ENCODE data around the gene OTUD3. TPM values are rescaled to one million over a fixed set of nuclear protein-coding genes. Genes with fewer than 3 reads are reported as not detected.
"Not testable (repeated sequence)": the region's sequence is repeated elsewhere in the genome, so short reads cannot be mapped to it uniquely, and the experiment has no call there.

Gene OTUD3
- total and polyA plus RNA-seq, 9 of the 15 experiments (the other 6 are each of a cell fraction or from before 2014, with no cell fraction given) = 2.0 to 16.6 (median 11.0) TPM

DNA sequence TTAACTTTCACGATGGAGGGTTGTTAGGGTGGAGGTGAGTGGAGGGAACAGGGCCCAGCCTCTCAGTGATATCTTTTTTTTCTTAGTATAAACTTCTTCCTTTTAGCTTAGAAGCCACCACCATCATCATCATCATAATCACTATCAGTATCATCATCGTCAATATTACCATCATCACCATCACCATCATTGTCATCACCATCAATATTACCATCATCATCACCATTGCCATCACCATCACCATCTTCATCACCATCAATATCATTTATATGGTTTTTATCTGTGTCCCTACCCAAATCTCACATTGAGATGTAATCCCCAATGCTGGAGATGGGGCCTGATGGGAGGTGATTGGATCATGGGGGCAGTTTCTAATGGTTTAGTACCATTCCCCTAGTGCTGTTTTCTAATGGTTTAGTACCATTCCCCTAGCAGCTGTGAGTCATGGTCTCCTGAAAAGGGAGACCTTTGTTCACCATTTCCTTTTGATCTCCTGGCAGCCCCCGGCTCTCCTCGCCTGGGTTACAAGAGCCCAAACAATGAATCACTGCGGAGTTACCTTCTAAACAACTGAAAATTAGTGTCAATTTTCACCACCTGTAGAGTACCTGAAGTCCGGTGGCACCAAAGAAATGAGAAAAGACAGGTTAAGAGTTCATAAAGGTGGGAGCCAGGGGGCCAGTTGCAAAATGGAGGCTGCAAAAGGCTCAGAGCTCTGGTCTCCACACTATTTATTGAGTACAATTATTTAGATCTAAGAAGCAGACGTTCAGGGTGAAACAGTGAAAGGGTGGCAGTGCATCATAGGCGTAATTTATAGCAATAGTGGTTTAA, 44.3 kb downstream of the OTUD3 start:
- TF ChIP-seq GATAD2B (IDR thresholded peaks at IDR 0.05; ENCODE audit: borderline replicate concordance) = no peak
- intact Hi-C loops (cut with micrococcal nuclease) (no loop called here), in situ Hi-C loops (cut with MboI) (loop anchor here (5.0 kb wide), 1 partner anchor 571 kb away; no protein-coding TSS in a partner anchor)
- H3K27me3 ChIP-seq (ENCODE audit: control insufficient read depth in 2 of 2, insufficient read depth in 2 of 2, low read length in 2 of 2) = peaks cover 36 to 51% of the 10 kb centered on the region in 2 experiments
- no peak overlapping the region for H3K4me2 ChIP-seq (ENCODE audit: insufficient read depth, low read length)
- no peak for FAIRE-seq
- ChIA-PET CTCF (ENCODE audit: low intra/inter-chr PET ratio) (no interaction called here), POLR2A (interaction anchor here (1.0 kb wide), 1 partner anchor 80 kb away, joined by 3 read pairs; no protein-coding TSS in a partner anchor)
- H3K36me3 ChIP-seq (ENCODE audit: control insufficient read depth, insufficient read depth, low read length) = no peaks in the 10 kb centered on the region
- no peaks in the 10 kb centered on the region for H3K9me3 ChIP-seq (replicated peaks; ENCODE audit: control insufficient read depth, insufficient read depth, low read depth, low read length)
- H3K79me2 ChIP-seq (ENCODE audit: control insufficient read depth, insufficient read depth, low read length) = no peaks in the 10 kb centered on the region
- H3K9ac ChIP-seq (ENCODE audit: insufficient read depth in 1 of 2, low read depth in 2 of 2, low read length in 2 of 2) = no peak overlapping the region
- no peak overlapping the region for H2AFZ ChIP-seq (ENCODE audit: low read depth, low read length)
- H3K27ac ChIP-seq (ENCODE audit: extremely low read depth, low read depth, low read length) = no peak overlapping the region
- H3K9me1 ChIP-seq (ENCODE audit: control insufficient read depth, insufficient read depth, low read length) = no peaks in the 10 kb centered on the region
- WGBS (ENCODE audit: insufficient coverage, low coverage, missing lambda C conversion rate) = under 1% methylated on average over 8 of the region's 8 CpGs
- no peaks in the 10 kb centered on the region for H4K20me1 ChIP-seq (replicated peaks; ENCODE audit: control insufficient read depth, insufficient read depth, low read length)
- no peak for ATAC-seq
- DNase-seq (ENCODE audit: extremely low read depth in 1 of 4, low spot score in 3 of 4) = no peak
- H3K4me1 ChIP-seq (replicated peaks in 1 of 2; ENCODE audit: control insufficient read depth in 2 of 2, insufficient read depth in 2 of 2, low read length in 2 of 2) = peaks cover 0 to 8% of the 10 kb centered on the region in 2 experiments; a peak in 2 of 5 replicates
- no TSS peak for BruUV-seq (replicated peaks)
- H3K4me3 ChIP-seq = no peak overlapping the region

DNA sequence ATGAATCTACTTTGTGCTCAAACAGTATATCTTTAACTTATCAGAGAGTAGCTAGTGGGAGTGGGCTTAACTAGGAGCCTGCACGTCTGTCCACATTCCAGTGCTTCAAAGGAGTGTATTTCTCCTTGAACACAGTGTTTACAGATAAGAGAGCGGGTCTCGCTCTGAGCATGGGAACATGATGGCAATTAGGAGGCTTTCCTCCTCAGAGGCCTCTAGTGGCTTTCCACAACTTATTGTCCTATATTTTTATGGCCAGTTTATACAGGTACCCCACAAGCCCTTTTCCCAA, 44.9 kb downstream of the OTUD3 start:
- H3K4me2 ChIP-seq (ENCODE audit: insufficient read depth, low read length); H3K9me1 ChIP-seq (ENCODE audit: control insufficient read depth, insufficient read depth, low read length); H3K36me3 ChIP-seq (ENCODE audit: control insufficient read depth, insufficient read depth, low read length); ATAC-seq; H3K9ac ChIP-seq (ENCODE audit: insufficient read depth in 1 of 2, low read depth in 2 of 2, low read length in 2 of 2); intact Hi-C loops (cut with micrococcal nuclease); DNase-seq (ENCODE audit: extremely low read depth in 1 of 4, low spot score in 3 of 4); H3K27ac ChIP-seq (ENCODE audit: extremely low read depth, low read depth, low read length); CTCF ChIA-PET (ENCODE audit: low intra/inter-chr PET ratio); H2AFZ ChIP-seq (ENCODE audit: low read depth, low read length); H3K4me1 ChIP-seq (replicated peaks in 1 of 2; ENCODE audit: control insufficient read depth in 2 of 2, insufficient read depth in 2 of 2, low read length in 2 of 2); H3K79me2 ChIP-seq (ENCODE audit: control insufficient read depth, insufficient read depth, low read length); BruUV-seq (replicated peaks); H4K20me1 ChIP-seq (replicated peaks; ENCODE audit: control insufficient read depth, insufficient read depth, low read length); FAIRE-seq; H3K4me3 ChIP-seq; H3K9me3 ChIP-seq (replicated peaks; ENCODE audit: control insufficient read depth, insufficient read depth, low read depth, low read length): not testable (repeated sequence)
- POLR2A ChIA-PET = interaction anchor here (1.0 kb wide), 1 partner anchor 79 kb away, joined by 3 read pairs; no protein-coding TSS in a partner anchor
- WGBS (ENCODE audit: insufficient coverage, low coverage, missing lambda C conversion rate) = 0% methylated on average over 3 of the region's 3 CpGs
- H3K27me3 ChIP-seq (ENCODE audit: control insufficient read depth in 2 of 2, insufficient read depth in 2 of 2, low read length in 2 of 2) = peaks cover 33 to 46% of the 10 kb centered on the region in 2 experiments
- in situ Hi-C loops (cut with MboI) = loop anchor here (5.0 kb wide), 1 partner anchor 570 kb away; no protein-coding TSS in a partner anchor
